Osteoblast (primary cell): Measurements from ENCODE around the gene IFT52. TPM values are rescaled to one million over a fixed set of nuclear protein-coding genes. Genes with fewer than 3 reads are reported as not detected.
A peak's percentile ranks its signal among the peaks of the same experiment; 100 is the strongest.

Source experiments
- DNase-seq: peaks from one replicate; pipeline ENCODE4 v3.0.0; 2011; ENCODE audit warnings: low spot score, mixed read lengths; ENCODE audit not compliant: insufficient read length; ENCODE audit errors: missing footprints
- H2AFZ ChIP-seq: 2 replicates; pipeline ENCODE4 v1.6.0; 2011; ENCODE audit warnings: mild to moderate bottlenecking, low read length
- H3K27ac ChIP-seq: 2 replicates; pipeline ENCODE4 v1.5.1; 2011; ENCODE audit warnings: mild to moderate bottlenecking, low read depth, low read length, moderate library complexity
- H3K27me3 ChIP-seq: 2 replicates; pipeline ENCODE4 v1.6.0; 2012; ENCODE audit warnings: mild to moderate bottlenecking, control low read depth, inconsistent platforms, low read length, moderate library complexity; ENCODE audit not compliant: insufficient read depth
- H3K36me3 ChIP-seq: 2 replicates; pipeline ENCODE4 v1.5.1; 2011; ENCODE audit warnings: mild to moderate bottlenecking, low read length, control low read depth, moderate library complexity; ENCODE audit not compliant: insufficient read depth
- H3K4me1 ChIP-seq: 2 replicates; pipeline ENCODE4 v1.5.1; 2011; ENCODE audit warnings: mild to moderate bottlenecking, low read length, control low read depth, moderate library complexity; ENCODE audit not compliant: insufficient read depth
- H3K4me2 ChIP-seq: 2 replicates; pipeline ENCODE4 v1.6.0; 2011; ENCODE audit warnings: mild to moderate bottlenecking, low read length; ENCODE audit not compliant: insufficient read depth
- H3K4me3 ChIP-seq: fragments of 200-600 bp; sonication (generic); 3 replicates; pipeline ENCODE4 v1.5.1; 2012; ENCODE audit warnings: mild to moderate bottlenecking, low read length, inconsistent platforms; ENCODE audit not compliant: insufficient read depth
- H3K79me2 ChIP-seq: 2 replicates; pipeline ENCODE4 v1.6.0; 2012; ENCODE audit warnings: mild to moderate bottlenecking, low read length, control low read depth, inconsistent platforms; ENCODE audit not compliant: insufficient read depth
- H3K9me3 ChIP-seq: 2 replicates; pipeline ENCODE4 v1.5.1; 2011; ENCODE audit warnings: low read depth, low read length, control low read depth
- H4K20me1 ChIP-seq: 2 replicates; pipeline ENCODE4 v1.6.0; 2012; ENCODE audit warnings: mild to moderate bottlenecking, low read length, control low read depth; ENCODE audit not compliant: insufficient read depth
- total RNA-seq: library from RNA; depleted of rRNA; stranded (reverse); fragments of >200 nt; gene quantifications from 2 replicates; pipeline ENCODE4 v1.2.3, GENCODE V29; 2012
- TF ChIP-seq, protein P1 (sequence below): IDR thresholded peaks from 2 replicates; pipeline ENCODE4 v1.5.1; 2011; ENCODE audit warnings: mild to moderate bottlenecking, low read depth, low read length, moderate library complexity; ENCODE audit errors: extremely low read depth

IFT52 gene
- total RNA-seq, 1 donor, result 63.0 TPM

DNA sequence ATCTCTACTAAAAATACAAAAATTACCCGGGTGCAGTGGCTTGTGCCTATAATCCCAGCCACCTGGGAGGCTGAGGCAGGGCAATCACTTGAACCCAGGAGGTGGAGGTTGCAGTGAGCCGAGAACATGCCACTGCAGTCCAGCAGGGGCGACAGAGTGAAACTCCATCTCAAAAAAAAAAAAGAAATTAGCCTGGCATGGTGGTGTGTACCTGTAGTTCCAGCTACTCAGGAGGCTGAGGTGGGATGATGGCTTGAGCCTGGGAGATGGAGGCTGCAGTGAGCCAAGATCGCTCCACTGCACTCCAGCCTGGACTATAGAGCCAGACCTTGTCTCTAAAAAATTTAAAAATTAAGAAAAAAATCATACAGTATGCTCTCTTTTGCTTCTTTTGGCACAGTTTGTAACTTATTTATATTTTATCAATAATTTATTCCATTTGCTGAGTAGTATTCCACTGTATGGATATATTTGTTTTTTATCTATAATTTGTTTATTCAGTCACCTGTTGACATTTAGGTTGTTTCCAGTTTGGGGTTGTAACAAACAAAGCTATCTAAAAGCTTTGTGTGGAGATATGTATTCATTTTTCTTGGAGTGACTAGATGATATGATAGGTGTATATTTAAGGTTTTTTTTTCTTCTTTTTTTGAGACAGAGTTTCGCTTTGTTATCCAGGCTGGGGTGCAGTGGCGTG, 68.1 kb downstream of the IFT52 start:
- Histone ChIP-seq H2AFZ (no peak overlapping the region), H3K27me3 (no peaks in the 10 kb centered on the region), H3K9me3 (no peaks in the 10 kb centered on the region), H3K4me1 (peaks cover 6% of the 10 kb centered on the region), H4K20me1 (no peaks in the 10 kb centered on the region), H3K36me3 (no peaks in the 10 kb centered on the region), H3K4me2 (no peak overlapping the region), H3K79me2 (no peaks in the 10 kb centered on the region), H3K4me3 (no peak overlapping the region), H3K27ac (no peak overlapping the region)
- no peak for DNase-seq
- TF ChIP-seq, protein P1, sequence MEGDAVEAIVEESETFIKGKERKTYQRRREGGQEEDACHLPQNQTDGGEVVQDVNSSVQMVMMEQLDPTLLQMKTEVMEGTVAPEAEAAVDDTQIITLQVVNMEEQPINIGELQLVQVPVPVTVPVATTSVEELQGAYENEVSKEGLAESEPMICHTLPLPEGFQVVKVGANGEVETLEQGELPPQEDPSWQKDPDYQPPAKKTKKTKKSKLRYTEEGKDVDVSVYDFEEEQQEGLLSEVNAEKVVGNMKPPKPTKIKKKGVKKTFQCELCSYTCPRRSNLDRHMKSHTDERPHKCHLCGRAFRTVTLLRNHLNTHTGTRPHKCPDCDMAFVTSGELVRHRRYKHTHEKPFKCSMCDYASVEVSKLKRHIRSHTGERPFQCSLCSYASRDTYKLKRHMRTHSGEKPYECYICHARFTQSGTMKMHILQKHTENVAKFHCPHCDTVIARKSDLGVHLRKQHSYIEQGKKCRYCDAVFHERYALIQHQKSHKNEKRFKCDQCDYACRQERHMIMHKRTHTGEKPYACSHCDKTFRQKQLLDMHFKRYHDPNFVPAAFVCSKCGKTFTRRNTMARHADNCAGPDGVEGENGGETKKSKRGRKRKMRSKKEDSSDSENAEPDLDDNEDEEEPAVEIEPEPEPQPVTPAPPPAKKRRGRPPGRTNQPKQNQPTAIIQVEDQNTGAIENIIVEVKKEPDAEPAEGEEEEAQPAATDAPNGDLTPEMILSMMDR, result no peak

DNA sequence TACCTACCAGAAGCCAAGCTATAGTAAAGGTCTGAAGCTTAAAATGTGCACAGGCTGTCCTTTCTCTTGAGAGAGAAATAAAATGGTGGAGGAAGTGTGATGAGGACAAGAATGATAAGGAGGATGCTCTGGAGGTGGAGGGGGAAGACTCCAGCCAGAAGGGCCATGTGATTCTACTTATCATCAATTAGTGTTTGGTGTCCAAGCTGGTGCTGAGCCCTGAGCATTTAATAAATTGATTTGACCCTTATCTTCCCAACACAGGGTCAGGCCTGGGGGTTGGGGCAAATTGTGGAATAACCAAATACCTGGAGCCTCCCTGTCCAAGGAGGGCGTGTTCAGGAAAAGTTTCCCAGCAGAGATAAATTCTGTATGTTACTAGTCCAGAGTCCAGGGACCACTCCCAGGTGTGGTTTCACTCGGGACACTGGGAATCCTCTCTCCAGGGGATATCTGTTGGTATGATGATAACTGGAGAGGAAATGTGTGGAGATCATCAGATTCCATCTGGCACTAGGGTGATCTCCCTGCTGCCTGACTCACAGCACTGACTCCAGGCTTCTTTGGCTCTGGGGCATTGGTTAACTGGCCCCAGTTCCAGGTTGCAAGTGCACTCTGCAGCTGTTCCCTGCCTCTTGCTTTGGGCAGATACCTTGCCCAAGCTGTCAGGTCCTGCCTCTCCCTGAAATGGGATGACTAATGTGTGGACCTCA, 72.4 kb downstream of the IFT52 start:
- TF ChIP-seq, protein P1, result no peak
- Histone ChIP-seq H3K9me3 (no peaks in the 10 kb centered on the region), H3K27me3 (no peaks in the 10 kb centered on the region), H2AFZ (no peak overlapping the region), H3K4me2 (no peak overlapping the region), H3K4me3 (no peak overlapping the region), H3K27ac (no peak overlapping the region), H4K20me1 (no peaks in the 10 kb centered on the region), H3K4me1 (peaks cover 11% of the 10 kb centered on the region), H3K36me3 (no peaks in the 10 kb centered on the region), H3K79me2 (peaks cover 2% of the 10 kb centered on the region)
- DNase-seq, result peak; percentile 76

DNA sequence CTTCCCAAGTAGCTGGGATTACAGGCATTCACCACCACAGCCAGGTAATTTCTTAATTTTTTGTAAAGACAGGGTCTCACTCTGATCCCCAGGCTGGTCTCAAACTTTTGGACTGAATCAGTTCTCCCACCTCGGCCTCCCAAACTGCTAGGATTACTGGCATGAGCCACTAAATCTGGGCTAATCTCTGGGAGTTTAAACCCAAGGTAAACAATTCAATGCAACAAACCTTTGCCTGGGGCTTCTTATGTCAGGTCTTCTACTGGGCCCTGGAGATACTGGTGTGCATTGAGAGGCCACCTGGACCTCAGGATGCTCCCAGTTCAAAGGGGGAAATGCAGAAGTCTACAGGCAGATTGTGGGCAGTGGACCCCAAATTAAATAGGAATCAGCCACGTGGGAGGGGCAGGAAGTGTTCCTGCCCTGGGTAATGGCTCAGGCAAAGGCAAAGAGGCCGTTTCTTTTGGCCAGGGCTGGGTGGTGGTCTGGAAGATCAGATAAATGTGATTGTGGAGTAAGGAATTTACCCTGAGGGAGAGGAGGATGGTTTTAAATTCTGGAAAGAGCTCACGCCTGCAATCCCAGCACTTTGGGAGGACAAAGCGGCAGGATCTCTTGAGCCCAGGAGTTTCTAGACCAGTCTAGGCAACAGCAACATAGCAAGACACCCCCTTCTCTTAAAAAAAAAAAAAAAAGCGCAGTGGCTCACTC, 74.9 kb downstream of the IFT52 start:
- DNase-seq, result no peak
- no peak overlapping the region for H3K4me2 ChIP-seq

More for the DNA sequence above, 74.9 kb downstream of the IFT52 start:
- Histone ChIP-seq H3K36me3 (no peaks in the 10 kb centered on the region), H4K20me1 (no peaks in the 10 kb centered on the region), H3K9me3 (no peaks in the 10 kb centered on the region), H3K79me2 (peaks cover 2% of the 10 kb centered on the region), H2AFZ (no peak overlapping the region), H3K27me3 (no peaks in the 10 kb centered on the region), H3K4me1 (peaks cover 10% of the 10 kb centered on the region), H3K27ac (no peak overlapping the region), H3K4me3 (no peak overlapping the region)
- TF ChIP-seq, protein P1, result no peak
